ENCODE data around the gene SOCS4.
"Not testable (repeated sequence)": the region's sequence is repeated elsewhere in the genome, so short reads cannot be mapped to it uniquely, and the experiment has no call there.

Gene SOCS4

GRCh38 chr14:55026793-55027561, at the start of gene SOCS4, which contains the start of gene WDHD1:
TSS of gene SOCS4 (plus strand) at chr14:55027236. CDS start at chr14:55043042, 15,806 bp downstream.
TSS of gene WDHD1 (minus strand) at chr14:55027099. CDS start at chr14:55026787, 312 bp downstream.
- peak; percentile 96 for DNase-seq

- no peak for DNase-seq
Measured at GRCh38 chr14:54979039-54979438, 48.0 kb upstream of the SOCS4 start.

GRCh38 chr14:54981698-54982097, 45.3 kb upstream of the SOCS4 start:
- no peak for DNase-seq

- no peak for DNase-seq
Measured at GRCh38 chr14:54985156-54985555, 41.9 kb upstream of the SOCS4 start.

- no peak for DNase-seq
Measured at GRCh38 chr14:55000381-55000780, 26.7 kb upstream of the SOCS4 start.

GRCh38 chr14:55005071-55005470, 22.0 kb upstream of the SOCS4 start:
- no peak for DNase-seq

- no peak for DNase-seq
Measured at GRCh38 chr14:55015006-55015405, 12.0 kb upstream of the SOCS4 start.

- no peak for DNase-seq
Measured at GRCh38 chr14:55019968-55020554, 7.0 kb upstream of the SOCS4 start.

GRCh38 chr14:55024365-55024764, 2.7 kb upstream of the SOCS4 start:
- DNase-seq = not testable (repeated sequence)

- DNase-seq = no peak
Measured at GRCh38 chr14:55025948-55026347, 1.1 kb upstream of the SOCS4 start.

- no peak for DNase-seq
Measured at GRCh38 chr14:55026441-55026792, 619 bp upstream of the SOCS4 start.

- no peak for DNase-seq
Measured at GRCh38 chr14:55028066-55028465, 1.0 kb downstream of the SOCS4 start.

GRCh38 chr14:55028476-55028875, 1.4 kb downstream of the SOCS4 start:
- no peak for DNase-seq

- DNase-seq = no peak
Measured at GRCh38 chr14:55031190-55031589, 4.2 kb downstream of the SOCS4 start.

GRCh38 chr14:55037995-55038394, 11.0 kb downstream of the SOCS4 start:
- not testable (repeated sequence) for DNase-seq

GRCh38 chr14:55038708-55039107, 11.7 kb downstream of the SOCS4 start:
- DNase-seq = no peak

GRCh38 chr14:55043528-55043927, 16.5 kb downstream of the SOCS4 start:
- DNase-seq = no peak

GRCh38 chr14:55045087-55045486, 18.1 kb downstream of the SOCS4 start:
- DNase-seq = no peak

GRCh38 chr14:55047301-55048053, 20.4 kb downstream of the SOCS4 start:
- DNase-seq = no peak

- DNase-seq = no peak
Measured at GRCh38 chr14:55048900-55049436, 21.9 kb downstream of the SOCS4 start.

- DNase-seq = no peak
Measured at GRCh38 chr14:55051165-55051422, 24.1 kb downstream of the SOCS4 start.

GRCh38 chr14:55051423-55052268, 24.6 kb downstream of the SOCS4 start, which contains the start of gene MAPK1IP1L:
TSS of gene MAPK1IP1L (plus strand) at chr14:55051647. CDS start at chr14:55061684, 10,037 bp downstream.
- DNase-seq = peak; percentile 94
